Brain pericyte (primary cell): Measurements from ENCODE around the gene BEND6.

Source experiments
- DNase-seq: peaks from one replicate; pipeline ENCODE4 v3.0.0-alpha.2; 2012; ENCODE audit warnings: low read depth, low spot score

BEND6 gene

GRCh38 chr6:56954403-56955170 is at the start of gene BEND6:
BEND6 (plus strand) TSS chr6:56955107; CDS start chr6:56981811, 26,704 bp downstream.
- no peak for DNase-seq

DNA sequence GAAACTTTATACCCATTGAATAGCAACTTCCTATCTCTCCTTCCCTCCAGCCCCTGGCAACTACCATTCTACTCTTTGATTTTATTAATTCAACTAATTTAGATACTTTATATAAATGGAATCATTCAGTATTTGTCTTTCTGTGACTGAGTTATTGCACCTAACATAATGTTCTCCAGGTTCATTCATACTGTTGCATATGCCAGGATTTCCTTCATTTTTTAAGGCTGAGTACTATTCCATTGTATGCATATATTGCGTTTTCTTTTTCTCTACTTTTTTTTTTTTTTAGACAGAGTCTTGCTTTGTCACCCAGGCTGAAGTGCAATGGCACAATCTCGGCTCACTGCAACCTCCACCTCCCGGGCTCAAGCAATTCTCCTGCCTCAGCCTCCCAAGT is 49.5 kb upstream of the BEND6 start:
- DNase-seq, result no peak

DNA sequence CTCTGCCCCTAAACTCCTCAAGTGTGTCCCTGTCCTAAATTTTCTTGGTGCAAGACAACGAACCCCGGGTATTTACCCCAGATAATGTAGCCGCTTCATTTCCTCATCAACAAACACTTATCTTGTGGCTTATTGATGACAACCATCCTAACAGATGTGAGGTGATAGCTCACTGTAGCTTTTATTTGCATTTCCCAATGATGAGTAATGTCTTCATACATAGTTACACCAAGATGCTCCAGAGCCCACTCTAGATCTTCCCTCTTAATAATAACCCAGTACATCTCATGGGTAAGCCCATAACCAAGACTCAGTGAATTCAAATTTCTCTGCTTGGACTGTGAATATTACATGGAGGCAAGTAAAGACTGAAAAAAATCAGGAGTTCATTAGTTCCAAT is 48.2 kb upstream of the BEND6 start:
- no peak for DNase-seq

GRCh38 chr6:56909115-56909907 is 45.6 kb upstream of the BEND6 start:
- no peak for DNase-seq

DNA sequence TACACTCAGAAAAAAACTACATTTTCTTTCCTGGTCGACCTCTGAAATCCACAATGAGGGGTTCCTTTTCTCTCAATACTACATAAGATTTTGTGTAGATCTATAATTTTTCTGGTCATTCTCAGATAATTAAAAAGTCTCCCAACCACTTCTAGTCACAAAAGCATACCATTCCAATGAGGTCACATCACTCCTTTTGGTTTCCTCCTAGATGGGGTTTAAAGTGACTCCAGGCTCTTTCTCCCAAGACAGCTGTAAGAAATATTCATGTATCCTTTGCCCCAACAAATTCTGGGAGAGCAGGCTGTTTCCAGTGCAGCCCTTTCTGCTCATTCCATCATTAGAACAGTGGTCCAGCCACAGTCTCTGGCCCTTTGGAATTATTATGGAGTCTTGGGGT is 43.1 kb upstream of the BEND6 start:
- no peak for DNase-seq

GRCh38 chr6:56913285-56914074 is 41.4 kb upstream of the BEND6 start:
- DNase-seq, result no peak

DNA sequence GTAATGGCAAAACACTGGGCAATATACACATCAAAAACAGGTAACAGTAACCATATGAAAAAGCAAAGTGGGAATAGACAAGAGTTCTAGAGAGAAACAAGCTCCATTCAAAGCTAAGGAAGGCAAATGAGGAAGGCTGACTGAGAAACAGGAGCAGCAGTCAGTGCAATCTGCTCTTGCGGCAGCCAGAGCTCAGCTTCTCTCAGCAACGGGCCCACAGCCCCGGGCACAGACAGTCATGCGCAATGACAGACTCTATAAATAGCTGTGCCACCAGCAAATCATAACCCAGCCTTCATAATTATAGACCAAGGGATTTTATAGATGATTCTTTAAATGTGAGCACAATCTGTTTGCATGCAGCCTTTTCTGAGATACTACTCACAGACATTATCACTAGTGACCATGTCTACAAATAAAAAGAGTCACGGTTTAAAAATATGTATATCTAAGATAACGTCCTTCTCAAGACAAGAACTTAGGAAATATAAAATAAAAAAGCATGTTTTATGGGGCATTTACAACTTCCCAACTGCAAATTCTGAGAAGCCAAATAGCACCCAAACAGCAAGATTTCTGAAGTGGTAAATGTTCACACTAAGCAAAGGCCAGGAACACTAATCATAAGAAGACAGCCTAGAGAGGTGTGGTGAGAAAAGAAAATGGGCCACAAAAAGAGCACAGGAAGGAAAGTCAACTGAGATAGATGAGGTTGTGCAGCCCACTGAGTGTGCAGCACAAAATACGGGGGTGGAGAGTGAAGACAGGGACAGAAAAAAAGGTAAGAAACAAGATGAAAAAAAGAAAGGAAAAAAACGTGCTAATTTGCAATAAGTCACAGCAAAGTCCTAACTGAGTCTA is 39.9 kb upstream of the BEND6 start:
- DNase-seq, result no peak

DNA sequence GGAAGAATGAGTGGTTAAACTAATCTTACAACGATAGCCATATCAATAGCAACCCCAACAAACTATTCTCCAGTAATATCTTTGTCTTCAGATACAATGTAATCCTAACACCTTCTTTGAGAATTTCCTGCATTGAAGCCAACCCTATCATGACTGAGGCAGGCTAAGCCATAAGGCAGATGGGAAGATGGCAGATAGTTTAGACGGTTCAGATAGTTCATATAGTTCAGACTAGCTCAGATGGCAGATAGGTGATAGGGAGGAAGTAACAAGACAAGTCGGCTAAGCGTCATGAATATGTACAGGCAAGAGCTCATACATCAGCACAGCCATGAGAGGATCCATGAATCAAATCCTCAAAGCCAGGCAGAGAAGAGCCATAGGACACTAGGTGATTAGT is 39.1 kb upstream of the BEND6 start:
- no peak for DNase-seq

GRCh38 chr6:56916849-56917551 is 37.9 kb upstream of the BEND6 start:
- DNase-seq, result no peak

DNA sequence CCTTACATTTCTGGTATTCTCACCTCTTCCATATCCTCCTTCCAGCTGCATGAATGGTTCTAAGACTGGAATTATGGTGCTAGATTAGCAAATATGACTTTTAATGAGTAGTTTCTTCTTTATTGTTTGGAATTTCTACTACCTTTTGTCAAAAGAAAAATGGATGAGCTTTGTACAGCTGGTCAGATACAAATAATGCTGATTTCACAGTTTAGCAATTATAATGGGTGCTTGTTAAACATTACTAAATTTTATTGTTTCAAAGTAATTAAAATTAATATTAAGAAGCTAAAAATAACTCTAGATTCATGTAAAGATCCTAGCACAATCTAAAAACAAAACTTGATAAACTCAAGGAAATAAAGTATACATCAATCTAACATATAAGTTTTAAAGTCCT is 32.3 kb upstream of the BEND6 start:
- DNase-seq, result no peak

- no peak for DNase-seq
Observed at GRCh38 chr6:56923565-56923964, 31.3 kb upstream of the BEND6 start.

DNA sequence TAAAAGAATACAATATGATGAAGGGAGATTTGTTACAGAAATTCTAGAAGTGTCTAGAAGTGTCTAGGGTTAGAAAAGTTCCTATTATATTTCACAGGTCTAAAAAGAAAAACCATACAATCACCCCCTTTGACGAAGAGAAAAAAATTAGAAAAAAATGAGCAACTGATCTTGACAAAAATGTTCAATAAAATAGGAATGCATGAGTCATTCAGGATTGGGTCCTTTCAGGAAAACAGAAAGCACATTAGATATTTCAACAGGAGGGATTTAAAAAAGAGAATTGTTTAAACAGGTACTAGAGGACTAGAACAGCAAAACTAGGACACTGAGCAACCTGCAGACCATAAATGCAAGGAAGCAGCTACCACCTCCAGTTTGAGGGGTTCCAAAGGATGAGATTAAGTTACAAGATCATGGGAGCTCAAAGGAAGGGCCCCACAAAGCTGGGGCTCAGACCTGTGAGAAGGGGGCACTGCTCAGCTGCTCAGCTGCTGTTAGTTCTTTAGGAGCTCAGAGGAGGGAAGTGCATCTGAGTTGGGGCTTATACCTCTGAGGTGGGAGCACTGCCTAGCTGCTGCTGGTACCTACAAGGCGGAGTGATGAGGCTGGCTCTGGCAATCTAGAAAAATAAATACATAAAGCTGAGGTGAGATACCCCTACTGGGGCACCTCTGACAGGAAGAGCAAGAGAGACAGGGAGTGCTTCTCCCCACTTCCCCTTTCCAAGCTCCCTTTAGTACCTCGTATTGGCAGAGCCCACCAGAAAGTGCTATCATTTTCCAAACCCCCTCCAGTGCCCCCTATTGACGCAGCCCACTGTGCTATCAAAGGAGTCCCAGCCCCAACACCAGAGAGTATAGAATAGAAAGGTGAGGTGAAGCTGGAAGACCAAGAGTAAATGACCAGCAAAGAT is 27.1 kb upstream of the BEND6 start:
- DNase-seq, result no peak

DNA sequence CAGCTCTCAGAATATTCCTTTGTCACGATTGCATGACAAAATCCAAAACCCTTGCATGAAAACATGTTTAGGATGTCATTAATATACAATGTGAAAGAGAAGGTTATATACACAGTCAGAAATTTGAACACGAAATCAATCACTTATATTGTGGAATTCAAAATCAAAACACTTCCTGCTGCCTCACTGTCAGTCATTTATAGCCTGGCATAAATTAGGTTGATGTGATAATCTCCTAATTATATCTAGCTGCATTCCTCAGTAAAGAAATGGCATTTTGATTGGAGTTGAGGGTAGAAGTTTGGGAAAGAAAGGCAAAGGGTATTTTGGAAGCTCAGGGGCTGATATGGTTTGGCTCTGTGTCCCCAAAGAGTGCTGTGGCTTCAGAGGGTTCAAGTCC is 24.1 kb upstream of the BEND6 start:
- DNase-seq, result no peak

DNA sequence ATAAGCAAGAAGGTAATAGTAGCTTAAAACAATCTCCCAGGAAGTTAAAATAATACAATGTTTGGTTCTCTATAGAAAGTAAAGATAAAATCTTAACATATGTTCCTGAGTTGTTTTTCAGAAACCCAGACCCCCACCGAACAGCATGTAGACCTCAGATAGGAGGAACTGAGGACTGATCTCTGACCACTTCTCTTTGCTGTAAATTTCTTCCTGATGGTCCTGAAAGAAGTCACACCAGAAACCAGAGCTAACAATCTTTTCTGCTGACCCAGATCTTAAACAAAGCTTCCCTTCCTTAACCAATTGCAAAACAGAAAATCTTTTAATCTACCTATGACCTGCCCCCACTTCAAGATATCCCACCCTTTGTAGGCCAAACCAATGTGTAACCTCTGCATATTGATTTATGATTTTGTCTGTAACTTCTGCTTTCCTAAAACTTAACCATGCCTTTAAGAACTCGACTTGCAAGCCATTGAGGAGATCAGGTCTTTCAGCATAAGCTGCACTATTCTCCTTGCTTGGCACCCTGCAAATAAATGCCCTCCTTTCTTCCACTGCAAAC is 21.9 kb upstream of the BEND6 start:
- DNase-seq, result no peak

GRCh38 chr6:56933650-56934049 is 21.3 kb upstream of the BEND6 start:
- DNase-seq, result no peak

DNA sequence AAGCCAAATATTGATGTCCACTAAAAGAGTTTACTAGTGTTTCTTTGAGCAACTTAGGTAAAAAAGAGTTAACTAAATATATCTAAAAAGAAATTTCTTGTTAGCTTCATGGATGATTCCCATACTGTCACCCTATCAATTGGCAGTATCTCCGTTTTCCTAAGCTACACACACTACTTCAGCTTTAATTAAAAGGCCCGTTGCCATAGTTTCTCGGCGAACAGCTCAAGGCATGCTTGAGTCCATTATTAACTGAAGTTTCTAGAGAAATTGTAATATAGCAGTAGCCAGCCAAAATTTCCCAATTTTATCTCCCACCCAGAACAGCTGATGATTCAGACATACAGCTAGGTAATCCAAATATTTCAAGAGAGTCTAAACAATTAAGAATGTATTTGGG is 20.0 kb upstream of the BEND6 start:
- no peak for DNase-seq

DNA sequence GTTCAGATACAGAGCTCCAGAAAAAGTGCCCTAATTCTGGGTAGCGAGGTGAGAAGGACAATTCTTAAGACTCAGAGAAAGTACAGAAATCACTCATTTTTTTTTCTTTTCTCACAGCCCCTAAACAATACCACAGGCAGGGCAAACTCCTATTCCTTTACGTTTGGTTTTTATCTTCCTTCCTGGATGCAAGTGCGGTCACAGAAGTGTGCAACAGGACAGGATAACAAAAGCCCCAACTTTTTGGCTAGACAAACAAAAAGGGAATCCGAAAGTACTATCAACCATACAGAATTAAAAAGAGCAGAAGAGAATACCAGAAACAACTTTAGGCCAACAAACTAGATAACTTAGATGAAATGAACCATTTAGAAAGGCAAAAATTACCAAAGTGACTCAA is 18.4 kb upstream of the BEND6 start:
- no peak for DNase-seq

- DNase-seq, result peak; percentile 58
Observed at GRCh38 chr6:56938649-56939191, 16.2 kb upstream of the BEND6 start.

DNA sequence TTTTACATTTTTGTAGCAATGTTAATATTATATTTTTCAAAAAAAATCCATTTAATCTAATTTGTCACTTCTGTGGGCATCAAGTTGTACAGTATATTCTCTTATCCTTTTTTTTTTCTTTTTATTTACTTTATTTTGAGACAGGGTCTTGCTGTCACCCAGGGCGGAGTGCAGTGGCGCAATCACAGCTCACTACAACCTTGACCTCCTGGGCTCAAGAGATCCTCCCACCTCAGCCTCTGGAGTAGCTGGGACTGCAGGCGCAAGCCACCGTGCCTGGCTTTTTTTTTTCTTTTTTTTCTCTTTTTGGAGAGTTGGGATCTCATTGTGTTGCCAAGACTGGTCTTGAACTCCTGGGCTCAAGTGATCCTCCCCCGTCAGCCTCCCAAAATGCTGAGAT is 14.4 kb upstream of the BEND6 start:
- DNase-seq, result no peak
